Chondrocyte (in vitro differentiated cells): ENCODE data around the gene TSR3. TPM values are rescaled to one million over a fixed set of nuclear protein-coding genes. Genes with fewer than 3 reads are reported as not detected.
A peak's percentile ranks its signal among the peaks of the same experiment; 100 is the strongest.

Experiments used
- DNase-seq: peaks from one replicate; pipeline ENCODE4 v3.0.0; 2021; ENCODE audit warnings: mixed read lengths, low spot score
- H3K27ac Mint-ChIP-seq: one replicate; pipeline ENCODE4 v1.8.0; 2021; ENCODE audit warnings: mild to moderate bottlenecking, moderate library complexity, mixed read lengths; ENCODE audit not compliant: unreplicated experiment
- H3K27me3 Mint-ChIP-seq: 2 replicates; pipeline ENCODE4 v1.8.0; 2021; ENCODE audit warnings: low read depth, mixed read lengths
- H3K36me3 Mint-ChIP-seq: 2 replicates; pipeline ENCODE4 v1.8.0; 2021; ENCODE audit warnings: low read depth, mixed read lengths
- H3K4me1 Mint-ChIP-seq: 2 replicates; pipeline ENCODE4 v1.8.0; 2021; ENCODE audit warnings: low read depth, mild to moderate bottlenecking, mixed read lengths
- H3K4me3 Mint-ChIP-seq: one replicate; pipeline ENCODE4 v1.8.0; 2021; ENCODE audit warnings: mild to moderate bottlenecking, moderate library complexity, mixed read lengths; ENCODE audit not compliant: unreplicated experiment
- H3K9me3 Mint-ChIP-seq: 2 replicates; pipeline ENCODE4 v1.8.0; 2021; ENCODE audit warnings: low read depth, mixed read lengths
- CTCF ChIP-seq: fragments of 200-600 bp; sonication (generic); IDR thresholded peaks from 2 replicates; pipeline ENCODE4 v1.5.0; 2021; ENCODE audit warnings: antibody characterized with exemption, mild to moderate bottlenecking, moderate library complexity
- total RNA-seq: library from RNA; stranded (reverse); gene quantifications from 3 replicates; pipeline ENCODE4 v1.2.1, GENCODE V29; 2021

Gene TSR3
- total RNA-seq, 1 donor from 2014 or later: 56.0 TPM

GRCh38 chr16:1308036-1308976 lies 43.4 kb downstream of the TSR3 start:
- peak overlapping the region; percentile 81 for H3K4me3 Mint-ChIP-seq
- H3K27ac Mint-ChIP-seq: peak overlapping the region; percentile 51
- H3K4me1 Mint-ChIP-seq: peaks cover 31% of the 10 kb centered on the region
- no peaks in the 10 kb centered on the region for H3K36me3 Mint-ChIP-seq
- TF ChIP-seq CTCF: no peak
- H3K27me3 Mint-ChIP-seq: no peaks in the 10 kb centered on the region
- H3K9me3 Mint-ChIP-seq: no peaks in the 10 kb centered on the region
- DNase-seq: no peak

GRCh38 chr16:1306334-1306733 lies 45.3 kb downstream of the TSR3 start:
- Mint-ChIP-seq H3K4me3 (no peak overlapping the region), H3K4me1 (peaks cover 13% of the 10 kb centered on the region), H3K27ac (peak overlapping the region; percentile 63), H3K36me3 (no peaks in the 10 kb centered on the region), H3K27me3 (peaks cover 3% of the 10 kb centered on the region), H3K9me3 (no peaks in the 10 kb centered on the region)
- DNase-seq: no peak
- no peak for TF ChIP-seq CTCF

DNA sequence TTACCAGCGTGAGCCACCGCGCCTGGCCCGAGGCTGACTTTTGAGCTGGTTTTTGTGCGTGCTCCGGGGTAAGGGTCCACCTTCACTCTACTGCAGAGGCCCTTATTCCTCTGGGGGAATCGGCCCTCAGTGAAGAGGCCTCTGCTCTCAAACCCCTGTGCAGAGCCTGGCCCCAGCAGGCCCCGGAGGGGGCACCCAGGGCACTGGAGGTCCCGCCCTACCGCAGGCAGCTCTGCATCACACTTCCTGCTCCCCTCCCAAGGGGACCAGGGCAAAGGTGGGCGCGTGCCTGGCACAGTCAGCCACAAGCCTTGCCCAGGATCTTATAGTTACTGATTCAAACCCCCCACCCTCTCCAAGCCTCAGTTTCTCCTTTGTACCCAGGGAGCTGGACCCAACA lies 45.9 kb downstream of the TSR3 start:
- no peak overlapping the region for H3K27ac Mint-ChIP-seq

DNA sequence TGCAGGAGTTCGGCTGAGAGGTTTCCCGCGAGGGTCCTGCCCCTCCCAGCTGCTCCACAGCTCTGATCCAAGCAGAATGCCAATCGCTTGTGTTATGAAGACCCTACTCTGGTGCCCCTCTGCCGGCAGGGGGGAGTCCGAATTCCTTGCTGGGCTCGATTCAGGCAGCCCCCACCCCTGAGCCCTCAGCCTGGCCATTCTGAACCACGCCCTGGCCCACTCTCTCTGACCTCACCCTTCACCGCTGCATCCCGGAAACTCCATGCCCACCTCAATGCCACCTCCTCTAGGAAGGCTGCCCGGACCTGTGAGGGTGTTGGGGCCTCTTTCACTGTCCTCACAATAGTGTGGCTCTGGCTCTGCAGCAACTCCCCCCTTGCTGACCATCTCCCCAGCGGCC lies 50.1 kb downstream of the TSR3 start:
- H3K27me3 Mint-ChIP-seq: peaks cover 20% of the 10 kb centered on the region
- TF ChIP-seq CTCF: no peak
- no peaks in the 10 kb centered on the region for H3K36me3 Mint-ChIP-seq
- no peak overlapping the region for H3K27ac Mint-ChIP-seq
- peaks cover 7% of the 10 kb centered on the region for H3K4me1 Mint-ChIP-seq
- DNase-seq: no peak
- H3K9me3 Mint-ChIP-seq: no peaks in the 10 kb centered on the region
- H3K4me3 Mint-ChIP-seq: no peak overlapping the region

More for the DNA sequence above, 45.9 kb downstream of the TSR3 start:
- Mint-ChIP-seq H3K9me3 (no peaks in the 10 kb centered on the region), H3K27me3 (peaks cover 3% of the 10 kb centered on the region), H3K4me3 (no peak overlapping the region), H3K4me1 (peaks cover 8% of the 10 kb centered on the region), H3K36me3 (no peaks in the 10 kb centered on the region)
- no peak for TF ChIP-seq CTCF
- DNase-seq: no peak

DNA sequence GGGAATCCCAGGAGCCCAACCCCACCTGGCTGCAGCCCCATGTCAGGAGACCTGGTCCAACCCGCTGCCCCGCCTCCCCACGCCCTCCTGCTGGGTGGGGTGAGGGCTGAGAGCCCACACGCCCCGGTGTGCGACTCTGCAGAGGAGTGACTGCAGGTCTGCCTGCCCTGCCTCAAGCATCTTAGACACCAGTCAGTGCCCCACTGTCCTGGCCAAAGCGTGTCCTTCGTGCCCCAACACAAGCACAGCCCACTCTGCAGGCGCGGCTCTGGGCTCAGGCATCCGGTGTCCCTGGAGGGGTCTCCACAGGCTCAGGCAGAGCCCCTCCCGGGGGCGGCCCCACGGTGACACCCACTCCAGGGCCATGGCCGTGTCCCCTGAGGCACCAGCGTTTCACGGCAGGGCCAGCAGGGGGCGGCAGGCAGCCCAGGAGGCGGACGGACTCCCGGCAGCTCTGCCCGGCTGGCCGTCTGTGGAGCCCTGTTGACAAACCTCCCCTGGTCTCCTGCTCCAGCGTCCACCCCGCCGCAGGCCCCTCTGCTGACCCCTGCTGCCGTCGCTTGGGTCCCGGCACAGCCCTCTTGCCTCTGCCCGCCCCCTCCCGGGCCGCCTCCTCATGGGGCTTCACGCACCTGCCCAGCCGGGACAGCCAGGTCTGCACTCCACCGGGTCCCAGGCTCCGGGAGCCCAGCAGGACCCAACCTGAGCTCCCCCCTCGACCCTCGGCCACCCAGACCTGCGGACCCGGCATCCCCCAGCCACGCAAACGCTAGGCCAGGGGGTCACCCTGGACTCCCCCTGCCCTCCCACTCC lies 50.8 kb downstream of the TSR3 start:
- Mint-ChIP-seq H3K36me3 (no peaks in the 10 kb centered on the region), H3K27me3 (peaks cover 20% of the 10 kb centered on the region), H3K4me3 (no peak overlapping the region), H3K9me3 (no peaks in the 10 kb centered on the region), H3K27ac (no peak overlapping the region), H3K4me1 (peaks cover 7% of the 10 kb centered on the region)
- peak; percentile 91 for DNase-seq
- peak; percentile 89 for TF ChIP-seq CTCF
